ENCODE data around the gene ZNF217. TPM values are rescaled to one million over a fixed set of nuclear protein-coding genes. Genes with fewer than 3 reads are reported as not detected.

Gene ZNF217
- total RNA-seq, 1 experiment from 2014 or later, result 42.9 TPM

DNA sequence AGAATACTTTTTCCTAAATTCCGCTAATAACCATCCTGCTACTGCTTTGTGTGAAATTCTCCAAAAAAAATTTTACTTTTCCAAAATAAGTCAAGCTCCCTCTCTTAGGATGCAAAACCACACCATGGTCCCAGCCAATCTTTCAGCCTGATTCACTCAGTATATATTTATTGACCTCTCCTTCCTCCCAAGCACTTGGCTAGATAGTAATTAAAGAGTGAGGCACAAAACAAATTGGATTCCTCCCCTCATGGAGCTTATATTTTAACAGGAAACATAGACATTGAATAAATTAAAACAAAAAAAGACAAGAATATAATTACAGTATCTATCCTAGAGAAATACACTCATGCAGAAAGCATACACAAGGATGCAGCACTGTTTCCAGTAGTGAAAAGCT lies 9.0 kb upstream of the ZNF217 start:
- POLR2A ChIA-PET, result interaction anchor here (1.0 to 2.1 kb wide), 3 partner anchors 8 to 21 kb away, joined by 4 to 11 read pairs (median 8); no protein-coding TSS in a partner anchor
- CTCF ChIA-PET, result interaction anchor here (0.6 kb wide), 1 partner anchor 7 kb away, joined by 3 read pairs; no protein-coding TSS in a partner anchor
- no peaks in the 10 kb centered on the region for H3K36me3 Mint-ChIP-seq (ENCODE audit: insufficient read depth, unreplicated experiment)
- no peak overlapping the region for H3K4me3 Mint-ChIP-seq (ENCODE audit: unreplicated experiment)
- no peaks in the 10 kb centered on the region for H3K27me3 Mint-ChIP-seq (ENCODE audit: insufficient read depth, unreplicated experiment)
- no peak overlapping the region for H3K27ac Mint-ChIP-seq (ENCODE audit: low read depth, unreplicated experiment)
- no TSS peak for BruUV-seq (replicated peaks)
- no peak for DNase-seq (ENCODE audit: unreplicated experiment)
- H3K9me3 Mint-ChIP-seq (ENCODE audit: unreplicated experiment), result no peaks in the 10 kb centered on the region
- intact Hi-C loops (cut with micrococcal nuclease), result no loop called here
- TF ChIP-seq, protein P1, sequence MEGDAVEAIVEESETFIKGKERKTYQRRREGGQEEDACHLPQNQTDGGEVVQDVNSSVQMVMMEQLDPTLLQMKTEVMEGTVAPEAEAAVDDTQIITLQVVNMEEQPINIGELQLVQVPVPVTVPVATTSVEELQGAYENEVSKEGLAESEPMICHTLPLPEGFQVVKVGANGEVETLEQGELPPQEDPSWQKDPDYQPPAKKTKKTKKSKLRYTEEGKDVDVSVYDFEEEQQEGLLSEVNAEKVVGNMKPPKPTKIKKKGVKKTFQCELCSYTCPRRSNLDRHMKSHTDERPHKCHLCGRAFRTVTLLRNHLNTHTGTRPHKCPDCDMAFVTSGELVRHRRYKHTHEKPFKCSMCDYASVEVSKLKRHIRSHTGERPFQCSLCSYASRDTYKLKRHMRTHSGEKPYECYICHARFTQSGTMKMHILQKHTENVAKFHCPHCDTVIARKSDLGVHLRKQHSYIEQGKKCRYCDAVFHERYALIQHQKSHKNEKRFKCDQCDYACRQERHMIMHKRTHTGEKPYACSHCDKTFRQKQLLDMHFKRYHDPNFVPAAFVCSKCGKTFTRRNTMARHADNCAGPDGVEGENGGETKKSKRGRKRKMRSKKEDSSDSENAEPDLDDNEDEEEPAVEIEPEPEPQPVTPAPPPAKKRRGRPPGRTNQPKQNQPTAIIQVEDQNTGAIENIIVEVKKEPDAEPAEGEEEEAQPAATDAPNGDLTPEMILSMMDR (IDR thresholded peaks at IDR 0.05; ENCODE audit: unreplicated experiment), result no peak
- H3K4me1 Mint-ChIP-seq (ENCODE audit: insufficient read depth, unreplicated experiment), result peaks cover 21% of the 10 kb centered on the region

DNA sequence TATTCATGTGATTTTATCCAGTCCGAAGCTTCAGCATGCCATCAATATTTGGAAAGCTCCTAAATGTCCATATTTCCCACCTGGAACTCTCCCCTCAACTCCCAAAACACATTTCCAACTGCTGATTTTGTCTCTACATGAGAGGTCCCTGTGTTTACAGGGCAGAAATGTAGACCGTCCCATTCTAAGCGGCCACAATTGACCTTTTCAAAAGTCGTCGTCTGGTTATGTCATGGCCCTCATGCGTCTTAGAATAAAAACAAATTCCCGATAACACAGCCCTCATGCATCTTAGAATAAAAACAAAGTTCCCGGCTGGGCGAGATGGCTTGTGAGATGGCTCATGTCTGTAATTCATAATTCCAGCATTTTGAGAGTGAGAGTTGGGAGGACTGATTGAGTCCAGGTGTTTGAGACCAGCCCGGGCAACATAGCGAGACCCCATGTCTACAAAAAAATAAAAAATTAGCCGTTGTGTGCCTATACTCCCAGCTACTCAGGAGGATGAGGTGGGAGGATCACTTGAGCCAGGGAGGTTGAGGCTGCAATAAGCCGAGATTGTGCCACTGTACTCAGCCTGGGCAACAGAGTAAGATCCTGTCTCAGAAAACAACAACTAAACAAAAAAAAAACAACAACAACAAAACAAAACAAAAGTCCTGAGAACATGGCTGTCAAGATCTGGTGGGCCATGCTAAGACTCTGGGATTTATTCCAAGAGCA lies 6.4 kb upstream of the ZNF217 start:
- Mint-ChIP-seq H3K27me3 (ENCODE audit: insufficient read depth, unreplicated experiment) (no peaks in the 10 kb centered on the region), H3K4me1 (ENCODE audit: insufficient read depth, unreplicated experiment) (peaks cover 32% of the 10 kb centered on the region), H3K27ac (ENCODE audit: low read depth, unreplicated experiment) (no peak overlapping the region), H3K36me3 (ENCODE audit: insufficient read depth, unreplicated experiment) (no peaks in the 10 kb centered on the region), H3K4me3 (ENCODE audit: unreplicated experiment) (no peak overlapping the region), H3K9me3 (ENCODE audit: unreplicated experiment) (no peaks in the 10 kb centered on the region)
- CTCF ChIA-PET, result interaction anchor here (0.5 to 1.2 kb wide), 3 partner anchors 194 to 1091 kb away, joined by 3 to 4 read pairs (median 3); no protein-coding TSS in a partner anchor
- no peak for DNase-seq (ENCODE audit: unreplicated experiment)
- TF ChIP-seq, protein P1 (IDR thresholded peaks at IDR 0.05; ENCODE audit: unreplicated experiment), result no peak
- intact Hi-C loops (cut with micrococcal nuclease), result no loop called here
- no TSS peak for BruUV-seq (replicated peaks)
- POLR2A ChIA-PET, result interaction anchor here (2.0 to 6.5 kb wide), 2 partner anchors 11 to 23 kb away, joined by 16 to 73 read pairs; no protein-coding TSS in a partner anchor

DNA sequence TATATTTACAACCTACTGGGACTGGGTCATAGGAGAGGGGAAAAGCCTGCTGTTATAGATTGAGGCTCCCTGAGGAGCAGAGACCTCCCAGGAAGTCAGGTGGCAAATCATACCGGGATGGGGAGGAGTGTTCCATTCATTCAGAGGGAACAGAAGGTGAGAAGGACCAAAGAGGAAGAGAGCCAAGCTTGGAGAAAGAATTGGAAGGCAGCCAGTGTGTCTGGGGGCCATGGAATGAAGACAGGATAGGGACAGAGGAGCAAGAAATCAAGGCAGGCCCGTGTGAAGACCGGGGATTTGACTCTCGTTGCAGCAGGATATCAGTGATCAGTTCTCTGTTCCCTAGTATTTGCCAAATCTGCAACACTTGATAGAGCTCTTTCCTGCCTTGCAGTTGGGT lies 5.7 kb upstream of the ZNF217 start:
- no TSS peak for BruUV-seq (replicated peaks)
- Mint-ChIP-seq H3K36me3 (ENCODE audit: insufficient read depth, unreplicated experiment) (no peaks in the 10 kb centered on the region), H3K27me3 (ENCODE audit: insufficient read depth, unreplicated experiment) (no peaks in the 10 kb centered on the region), H3K9me3 (ENCODE audit: unreplicated experiment) (no peaks in the 10 kb centered on the region), H3K27ac (ENCODE audit: low read depth, unreplicated experiment) (peak overlapping the region; percentile 6), H3K4me3 (ENCODE audit: unreplicated experiment) (no peak overlapping the region), H3K4me1 (ENCODE audit: insufficient read depth, unreplicated experiment) (peaks cover 32% of the 10 kb centered on the region)
- no peak for DNase-seq (ENCODE audit: unreplicated experiment)
- TF ChIP-seq, protein P1 (IDR thresholded peaks at IDR 0.05; ENCODE audit: unreplicated experiment), result no peak
- ChIA-PET POLR2A (interaction anchor here (2.0 to 6.5 kb wide), 2 partner anchors 11 to 23 kb away, joined by 16 to 73 read pairs; no protein-coding TSS in a partner anchor), CTCF (interaction anchor here (0.5 to 1.2 kb wide), 2 partner anchors 195 to 212 kb away, joined by 3 to 4 read pairs; no protein-coding TSS in a partner anchor)
- intact Hi-C loops (cut with micrococcal nuclease), result no loop called here

DNA sequence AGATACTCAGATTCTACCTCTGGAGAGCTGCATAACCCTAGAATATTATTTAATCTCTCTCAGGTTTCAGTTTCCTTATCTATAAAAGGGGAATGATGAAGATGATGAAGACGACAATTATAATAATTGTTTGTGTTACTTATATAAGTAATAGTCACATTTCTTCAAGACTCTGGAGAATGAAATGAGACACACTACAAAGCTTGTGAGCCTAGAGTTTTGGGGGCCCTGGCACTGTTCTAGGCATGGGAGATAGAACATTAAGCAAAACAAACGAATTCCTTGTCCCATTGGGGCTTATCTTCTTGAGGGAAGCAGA lies 5.4 kb upstream of the ZNF217 start:
- Mint-ChIP-seq H3K27ac (ENCODE audit: low read depth, unreplicated experiment) (peak overlapping the region; percentile 6), H3K9me3 (ENCODE audit: unreplicated experiment) (no peaks in the 10 kb centered on the region), H3K4me3 (ENCODE audit: unreplicated experiment) (no peak overlapping the region), H3K36me3 (ENCODE audit: insufficient read depth, unreplicated experiment) (no peaks in the 10 kb centered on the region), H3K4me1 (ENCODE audit: insufficient read depth, unreplicated experiment) (peaks cover 32% of the 10 kb centered on the region), H3K27me3 (ENCODE audit: insufficient read depth, unreplicated experiment) (no peaks in the 10 kb centered on the region)
- no peak for DNase-seq (ENCODE audit: unreplicated experiment)
- BruUV-seq (replicated peaks), result no TSS peak
- TF ChIP-seq, protein P1 (IDR thresholded peaks at IDR 0.05; ENCODE audit: unreplicated experiment), result no peak
- CTCF ChIA-PET, result interaction anchor here (1.2 kb wide), 1 partner anchor 195 kb away, joined by 3 read pairs; no protein-coding TSS in a partner anchor
- intact Hi-C loops (cut with micrococcal nuclease), result no loop called here
- POLR2A ChIA-PET, result interaction anchor here (1.0 to 6.5 kb wide), 3 partner anchors 12 to 176 kb away, joined by 3 to 73 read pairs (median 16); no protein-coding TSS in a partner anchor
